Upper lobe of left lung (tissue), 6 donors: Measurements from ENCODE around the gene CTNNAL1. TPM values are rescaled to one million over a fixed set of nuclear protein-coding genes. Genes with fewer than 3 reads are reported as not detected.
A peak's percentile ranks its signal among the peaks of the same experiment; 100 is the strongest.

ENCODE experiments used
- ATAC-seq, 2 donors: fragments of 200-7000 bp; cut with Tn5 transposase; one replicate each; pipeline ENCODE4 v1.9.1; 2022; ENCODE audit warnings: mild to moderate bottlenecking in 2 of 2, moderate library complexity in 2 of 2; ENCODE audit not compliant: low FRiP score in 2 of 2
- DNase-seq, 2 donors: peaks; one replicate each; pipeline ENCODE4 v3.0.0-alpha.2; 2019 to 2020
- H3K27ac ChIP-seq, 4 donors: fragments of 200-600 bp; sonication (generic); one replicate each; pipeline ENCODE4 v1.5.1; 2016 to 2019
- H3K27me3 ChIP-seq, 4 donors: fragments of 200-600 bp; sonication (generic); one replicate each; pipeline ENCODE4 v1.5.1; 2017 to 2019
- H3K36me3 ChIP-seq, 4 donors: fragments of 200-600 bp; sonication (generic); one replicate each; pipeline ENCODE4 v1.5.1; 2016 to 2019
- H3K4me1 ChIP-seq, 4 donors: fragments of 200-600 bp; sonication (generic); one replicate each; pipeline ENCODE4 v1.5.1; 2018 to 2019
- H3K4me3 ChIP-seq, 4 donors: fragments of 200-600 bp; sonication (generic); one replicate each; pipeline ENCODE4 v1.5.1; 2017 to 2019; ENCODE audit warnings: mild to moderate bottlenecking in 2 of 4, moderate library complexity in 1 of 4
- H3K9me3 ChIP-seq, 4 donors: fragments of 200-600 bp; sonication (generic); one replicate each; pipeline ENCODE4 v1.5.1; 2018 to 2019
- CTCF ChIP-seq, 6 experiments: fragments of 450-650 bp in 4 of 6; fragments of 200-600 bp in 2 of 6; sonication (generic) in 2 of 6; IDR thresholded peaks; one replicate each; pipeline ENCODE4 v1.5.1; 2016 to 2019; ENCODE audit warnings: antibody characterized with exemption in 6 of 6
- EP300 ChIP-seq, 4 donors: sonication (generic); formaldehyde crosslinking; IDR thresholded peaks; one replicate each; pipeline ENCODE4 v1.5.1; 2017; ENCODE audit warnings: antibody characterized with exemption in 4 of 4, control low read depth in 2 of 4
- POLR2A ChIP-seq, 4 donors: fragments of 450-650 bp; IDR thresholded peaks; one replicate each; pipeline ENCODE4 v1.5.1; 2016 to 2017; ENCODE audit warnings: antibody characterized with exemption in 4 of 4, mild to moderate bottlenecking in 2 of 4
- POLR2AphosphoS5 ChIP-seq, 2 donors: sonication (generic); formaldehyde crosslinking; IDR thresholded peaks; one replicate each; pipeline ENCODE4 v1.5.1; 2017; ENCODE audit warnings: antibody characterized with exemption in 2 of 2
- WGBS, 2 donors: methylation state at CpG; one replicate each; pipeline ENCODE4 v1.1.5; 2017 to 2018; 5-methylcytosine and 5-hydroxymethylcytosine counted together
- total RNA-seq, 6 donors: library from RNA; depleted of rRNA in 4 of 6; stranded (reverse); fragments of >200 nt in 4 of 6; gene quantifications; one replicate each; pipeline versions ENCODE4 v1.1.0 to v1.2.1, GENCODE V29; 2016 to 2021
- donor health status: DM: no; HTN: no; CAD: no; lungs with moderate emphysema.
- donor health status: DM: no; HTN: yes; CAD: no; lungs with severe emphysema.

Gene CTNNAL1
- total RNA-seq, 6 donors from 2014 or later, result 10.5 to 59.6 (median 25.9) TPM

- no peak for ATAC-seq
- WGBS, 2 donors, result 83 to 84% methylated on average over 4 of the region's 4 CpGs
- Histone ChIP-seq H3K4me3 (no peak overlapping the region), H3K9me3 (no peaks in the 10 kb centered on the region), H3K27ac (no peak overlapping the region), H3K36me3 (peaks cover 0 to 61% (median 11%) of the 10 kb centered on the region in 4 donors), H3K27me3 (no peaks in the 10 kb centered on the region), H3K4me1 (peaks cover 5 to 10% (median 6%) of the 10 kb centered on the region in 4 donors)
- no peak for DNase-seq
- no peak for TF ChIP-seq EP300 (IDR thresholded peaks at IDR 0.05)
Measured at GRCh38 chr9:108939975-108940374, 73.3 kb downstream of the CTNNAL1 start.

- no peak for DNase-seq
- TF ChIP-seq POLR2AphosphoS5 (IDR thresholded peaks at IDR 0.05) (no peak), POLR2A (IDR thresholded peaks at IDR 0.05) (no peak), EP300 (IDR thresholded peaks at IDR 0.05) (no peak), CTCF (IDR thresholded peaks at IDR 0.05) (no peak)
- no peak overlapping the region for H3K27ac ChIP-seq
Measured at GRCh38 chr9:108937561-108938305, 75.6 kb downstream of the CTNNAL1 start.

GRCh38 chr9:108934323-108934893, 78.9 kb downstream of the CTNNAL1 start, which contains the start of gene ABITRAM:
TSS of gene ABITRAM (plus strand) at chr9:108934400. CDS start at chr9:108934487, 87 bp downstream.
- TF ChIP-seq POLR2AphosphoS5 (IDR thresholded peaks at IDR 0.05) (peak in 1 of 2 donors; percentile 7), POLR2A (IDR thresholded peaks at IDR 0.05) (peak in 1 of 4 donors; percentile 60), CTCF (IDR thresholded peaks at IDR 0.05) (no peak)
- peak; percentile 75 to 96 for DNase-seq
- Histone ChIP-seq H3K36me3 (peaks cover 0 to 22% (median 2%) of the 10 kb centered on the region in 4 donors), H3K4me3 (peak within 1 kb of the TSS; percentile 74 to 95 (median 84)), H3K9me3 (no peaks in the 10 kb centered on the region), H3K27me3 (no peaks in the 10 kb centered on the region), H3K4me1 (peaks cover 19 to 31% (median 21%) of the 10 kb centered on the region in 4 donors), H3K27ac (peak within 1 kb of the TSS; percentile 90 to 96 (median 92))
- WGBS, 2 donors, result 1% methylated on average over 7 to 36 of the region's 47 CpGs
- peak; percentile 92 to 96 for ATAC-seq

More at GRCh38 chr9:108937561-108938305, 75.6 kb downstream of the CTNNAL1 start:
- no peak for ATAC-seq
- no peak overlapping the region for H3K4me3 ChIP-seq
- H3K4me1 ChIP-seq, result peaks cover 13 to 21% (median 15%) of the 10 kb centered on the region in 4 donors
- 75% methylated on average over 5 of the region's 5 CpGs for WGBS, 2 donors
- H3K27me3 ChIP-seq, result no peaks in the 10 kb centered on the region
- H3K36me3 ChIP-seq, result peaks cover 0 to 49% (median 7%) of the 10 kb centered on the region in 4 donors
- no peaks in the 10 kb centered on the region for H3K9me3 ChIP-seq

GRCh38 chr9:108933718-108934322, 79.5 kb downstream of the CTNNAL1 start, which contains the start of gene ELP1:
TSS of gene ELP1 (minus strand) at chr9:108934124. CDS start at chr9:108931146, 2,978 bp downstream.
- peak; percentile 94 to 98 for DNase-seq
- TF ChIP-seq POLR2A (IDR thresholded peaks at IDR 0.05), result peak in 2 of 4 donors; percentile 33 to 61
- peak in 2 of 6 experiments; percentile 18 to 24 for TF ChIP-seq CTCF (IDR thresholded peaks at IDR 0.05)
- peak in 1 of 2 donors; percentile 65 for TF ChIP-seq POLR2AphosphoS5 (IDR thresholded peaks at IDR 0.05)
- TF ChIP-seq EP300 (IDR thresholded peaks at IDR 0.05), result no peak

More at GRCh38 chr9:108933718-108934322, 79.5 kb downstream of the CTNNAL1 start, which contains the start of gene ELP1:
- H3K27ac ChIP-seq, result peak within 1 kb of the TSS; percentile 90 to 96 (median 92)
- no peaks in the 10 kb centered on the region for H3K9me3 ChIP-seq
- H3K4me1 ChIP-seq, result peaks cover 19 to 31% (median 21%) of the 10 kb centered on the region in 4 donors
- peak; percentile 95 to 96 for ATAC-seq
- no peaks in the 10 kb centered on the region for H3K27me3 ChIP-seq
- WGBS, 2 donors, result 0% methylated on average over 3 to 26 of the region's 48 CpGs
- peaks cover 0 to 22% (median 3%) of the 10 kb centered on the region in 4 donors for H3K36me3 ChIP-seq
- H3K4me3 ChIP-seq, result peak within 1 kb of the TSS; percentile 74 to 95 (median 84)
